Measurements from ENCODE around the gene EDAR.

GRCh38 chr2:108943751-108944150, 45.3 kb downstream of the EDAR start:
- no peak for TF ChIP-seq REST (IDR thresholded peaks at IDR 0.05)
- TF ChIP-seq CTCF (IDR thresholded peaks at IDR 0.05): no peak
- no peak for TF ChIP-seq PHF8 (IDR thresholded peaks at IDR 0.05; ENCODE audit: borderline replicate concordance, low read depth)
- TF ChIP-seq POLR2A (IDR thresholded peaks at IDR 0.05; ENCODE audit: low read length): no peak
- TF ChIP-seq, protein P1, sequence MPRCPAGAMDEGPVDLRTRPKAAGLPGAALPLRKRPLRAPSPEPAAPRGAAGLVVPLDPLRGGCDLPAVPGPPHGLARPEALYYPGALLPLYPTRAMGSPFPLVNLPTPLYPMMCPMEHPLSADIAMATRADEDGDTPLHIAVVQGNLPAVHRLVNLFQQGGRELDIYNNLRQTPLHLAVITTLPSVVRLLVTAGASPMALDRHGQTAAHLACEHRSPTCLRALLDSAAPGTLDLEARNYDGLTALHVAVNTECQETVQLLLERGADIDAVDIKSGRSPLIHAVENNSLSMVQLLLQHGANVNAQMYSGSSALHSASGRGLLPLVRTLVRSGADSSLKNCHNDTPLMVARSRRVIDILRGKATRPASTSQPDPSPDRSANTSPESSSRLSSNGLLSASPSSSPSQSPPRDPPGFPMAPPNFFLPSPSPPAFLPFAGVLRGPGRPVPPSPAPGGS (IDR thresholded peaks at IDR 0.05): no peak
- TF ChIP-seq EP300 (IDR thresholded peaks at IDR 0.05): no peak
- TF ChIP-seq SMC3 (IDR thresholded peaks at IDR 0.05): no peak
- TF ChIP-seq, protein P2, sequence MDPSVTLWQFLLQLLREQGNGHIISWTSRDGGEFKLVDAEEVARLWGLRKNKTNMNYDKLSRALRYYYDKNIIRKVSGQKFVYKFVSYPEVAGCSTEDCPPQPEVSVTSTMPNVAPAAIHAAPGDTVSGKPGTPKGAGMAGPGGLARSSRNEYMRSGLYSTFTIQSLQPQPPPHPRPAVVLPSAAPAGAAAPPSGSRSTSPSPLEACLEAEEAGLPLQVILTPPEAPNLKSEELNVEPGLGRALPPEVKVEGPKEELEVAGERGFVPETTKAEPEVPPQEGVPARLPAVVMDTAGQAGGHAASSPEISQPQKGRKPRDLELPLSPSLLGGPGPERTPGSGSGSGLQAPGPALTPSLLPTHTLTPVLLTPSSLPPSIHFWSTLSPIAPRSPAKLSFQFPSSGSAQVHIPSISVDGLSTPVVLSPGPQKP (IDR thresholded peaks at IDR 0.05; ENCODE audit: low read depth, low read length): no peak
- TF ChIP-seq RFX5 (IDR thresholded peaks at IDR 0.05): no peak
- no peak for TF ChIP-seq MYC (IDR thresholded peaks at IDR 0.05; ENCODE audit: borderline replicate concordance, low read length)
